ENCODE measurements around the gene PXMP2. TPM values are rescaled to one million over a fixed set of nuclear protein-coding genes. Genes with fewer than 3 reads are reported as not detected.

The PXMP2 gene
- total RNA-seq, 3 donors from 2014 or later, result 29.0 to 50.9 (median 31.8) TPM

DNA sequence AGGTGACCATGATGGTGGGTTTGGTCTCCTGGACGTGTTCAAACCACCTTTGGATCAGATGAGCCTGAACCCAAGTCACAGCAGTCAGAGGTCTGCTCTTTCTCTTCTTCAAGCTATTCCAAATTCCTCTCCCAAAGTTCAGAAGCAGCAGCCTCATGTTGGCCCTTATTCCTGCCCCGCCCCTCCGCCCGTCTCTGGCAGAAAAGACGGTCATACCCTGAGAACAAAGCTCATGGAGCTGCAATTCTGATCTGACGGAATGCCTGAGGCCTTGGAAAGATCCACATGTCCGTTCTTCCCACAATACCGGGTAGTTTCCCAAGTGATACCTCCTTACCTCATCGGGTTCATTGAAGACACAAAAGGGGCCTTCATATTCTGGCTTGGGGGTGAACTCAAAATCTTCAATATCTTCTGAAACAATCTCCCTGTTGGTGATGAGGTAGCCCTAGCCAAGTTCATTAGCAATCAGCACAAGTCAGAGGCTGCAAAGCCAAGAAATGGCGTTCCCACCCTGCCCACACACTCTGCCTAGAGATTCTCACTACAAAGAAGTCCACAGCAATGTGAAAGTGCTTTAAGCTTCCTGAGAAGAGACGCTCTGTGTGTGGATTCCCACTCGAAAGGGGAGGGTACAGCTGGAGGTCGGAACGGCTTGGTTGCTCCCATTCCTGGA lies 11.5 kb upstream of the PXMP2 start:
- TF ChIP-seq POLR2A (IDR thresholded peaks at IDR 0.05) (no peak), POLR2AphosphoS5 (IDR thresholded peaks at IDR 0.05) (no peak)
- TF ChIP-seq, protein P1, sequence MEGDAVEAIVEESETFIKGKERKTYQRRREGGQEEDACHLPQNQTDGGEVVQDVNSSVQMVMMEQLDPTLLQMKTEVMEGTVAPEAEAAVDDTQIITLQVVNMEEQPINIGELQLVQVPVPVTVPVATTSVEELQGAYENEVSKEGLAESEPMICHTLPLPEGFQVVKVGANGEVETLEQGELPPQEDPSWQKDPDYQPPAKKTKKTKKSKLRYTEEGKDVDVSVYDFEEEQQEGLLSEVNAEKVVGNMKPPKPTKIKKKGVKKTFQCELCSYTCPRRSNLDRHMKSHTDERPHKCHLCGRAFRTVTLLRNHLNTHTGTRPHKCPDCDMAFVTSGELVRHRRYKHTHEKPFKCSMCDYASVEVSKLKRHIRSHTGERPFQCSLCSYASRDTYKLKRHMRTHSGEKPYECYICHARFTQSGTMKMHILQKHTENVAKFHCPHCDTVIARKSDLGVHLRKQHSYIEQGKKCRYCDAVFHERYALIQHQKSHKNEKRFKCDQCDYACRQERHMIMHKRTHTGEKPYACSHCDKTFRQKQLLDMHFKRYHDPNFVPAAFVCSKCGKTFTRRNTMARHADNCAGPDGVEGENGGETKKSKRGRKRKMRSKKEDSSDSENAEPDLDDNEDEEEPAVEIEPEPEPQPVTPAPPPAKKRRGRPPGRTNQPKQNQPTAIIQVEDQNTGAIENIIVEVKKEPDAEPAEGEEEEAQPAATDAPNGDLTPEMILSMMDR (IDR thresholded peaks at IDR 0.05), result no peak
- H3K4me1 ChIP-seq, result no peaks in the 10 kb centered on the region
- no peaks in the 10 kb centered on the region for H3K9me3 ChIP-seq
- peak in 1 of 2 donors; percentile 7 for DNase-seq (ENCODE audit: low spot score in 2 of 2)
- peaks cover 12% of the 10 kb centered on the region for H3K36me3 ChIP-seq
- intact Hi-C loops (cut with DNase I; ENCODE audit: low total_unique reads), result no loop called here
- no peak overlapping the region for H3K4me3 ChIP-seq
- H3K27me3 ChIP-seq, result no peaks in the 10 kb centered on the region
- H3K27ac ChIP-seq, result no peak overlapping the region

DNA sequence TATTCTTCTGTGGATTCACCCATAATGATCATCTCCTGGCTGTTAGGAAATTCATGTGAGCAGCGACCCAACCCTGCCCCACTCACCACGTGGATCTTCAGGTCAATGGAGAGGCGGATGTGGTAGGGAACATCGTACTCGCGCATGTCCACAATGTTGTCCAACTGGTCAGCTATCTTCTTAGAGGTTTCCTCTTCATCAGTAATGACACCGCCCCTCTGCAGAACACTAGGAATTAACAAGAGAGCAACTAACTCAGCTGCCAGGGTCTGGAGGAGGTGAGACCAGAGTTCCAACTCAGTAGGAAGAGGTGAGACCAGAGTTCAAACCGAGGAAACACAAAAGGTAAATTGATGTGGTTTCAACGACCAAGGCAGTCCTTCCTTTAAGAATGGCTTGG lies 9.9 kb upstream of the PXMP2 start:
- intact Hi-C loops (cut with DNase I; ENCODE audit: low total_unique reads), result no loop called here
- Histone ChIP-seq H3K4me1 (no peaks in the 10 kb centered on the region), H3K27me3 (no peaks in the 10 kb centered on the region), H3K4me3 (no peak overlapping the region), H3K9me3 (no peaks in the 10 kb centered on the region), H3K36me3 (peaks cover 9% of the 10 kb centered on the region), H3K27ac (no peak overlapping the region)
- DNase-seq (ENCODE audit: low spot score in 2 of 2), result peak in 1 of 2 donors; percentile 10
- TF ChIP-seq, protein P1 (IDR thresholded peaks at IDR 0.05), result no peak
- TF ChIP-seq POLR2AphosphoS5 (IDR thresholded peaks at IDR 0.05), result no peak
- TF ChIP-seq POLR2A (IDR thresholded peaks at IDR 0.05), result no peak

DNA sequence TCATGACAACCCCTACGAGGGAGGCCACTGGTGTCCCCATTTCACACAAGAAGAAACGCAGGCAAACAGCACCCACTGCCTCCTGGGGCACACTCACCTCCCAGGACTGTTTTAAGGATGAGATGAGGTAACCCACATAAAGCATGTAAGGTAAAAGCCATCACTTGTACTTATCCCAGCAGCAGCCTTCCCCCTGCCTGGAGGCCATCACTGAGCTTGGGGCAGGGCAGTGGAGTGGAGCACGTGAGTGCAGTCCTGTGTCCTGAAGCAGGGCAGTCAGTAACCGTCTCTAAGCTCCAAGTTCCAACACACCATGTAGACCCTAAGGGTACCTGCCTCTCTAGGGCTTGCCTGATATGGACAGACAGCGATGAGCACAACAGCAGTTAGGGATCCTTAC lies 2.0 kb upstream of the PXMP2 start:
- intact Hi-C loops (cut with DNase I; ENCODE audit: low total_unique reads), result no loop called here
- TF ChIP-seq, protein P1 (IDR thresholded peaks at IDR 0.05), result no peak
- TF ChIP-seq POLR2A (IDR thresholded peaks at IDR 0.05) (no peak), POLR2AphosphoS5 (IDR thresholded peaks at IDR 0.05) (no peak)

DNA sequence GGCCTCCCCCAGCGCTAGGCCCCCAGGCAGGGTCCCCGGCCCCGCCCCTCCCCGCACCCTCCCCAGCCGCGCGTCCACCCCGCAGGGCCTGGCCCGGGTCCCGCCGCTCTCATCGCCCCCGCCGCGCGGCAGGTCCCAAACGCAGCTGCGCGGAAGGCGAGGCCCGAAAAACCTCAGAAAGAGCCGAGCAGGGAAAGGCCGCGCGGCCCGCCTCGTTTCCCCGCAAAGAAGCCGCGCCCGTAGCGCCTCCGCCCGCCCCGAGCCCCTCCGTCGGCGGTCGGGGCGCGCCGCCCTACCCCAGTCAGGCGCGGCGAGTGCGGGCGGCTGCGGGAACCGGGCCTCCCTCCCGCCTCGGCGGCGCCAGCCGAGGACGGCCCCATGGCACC lies 569 bp upstream of the PXMP2 start:
- TF ChIP-seq, protein P1 (IDR thresholded peaks at IDR 0.05), result no peak
- TF ChIP-seq POLR2A (IDR thresholded peaks at IDR 0.05), result no peak
- TF ChIP-seq POLR2AphosphoS5 (IDR thresholded peaks at IDR 0.05), result no peak
- Histone ChIP-seq H3K36me3 (no peaks in the 10 kb centered on the region), H3K27ac (peak overlapping the region; percentile 68 to 84), H3K27me3 (no peaks in the 10 kb centered on the region), H3K4me1 (peaks cover 0 to 7% of the 10 kb centered on the region in 2 donors), H3K4me3 (peak overlapping the region; percentile 58 to 99 (median 85)), H3K9me3 (no peaks in the 10 kb centered on the region)
- intact Hi-C loops (cut with DNase I; ENCODE audit: low total_unique reads), result no loop called here
- no peak for DNase-seq (ENCODE audit: low spot score in 2 of 2)

More for the DNA sequence above, 2.0 kb upstream of the PXMP2 start:
- Histone ChIP-seq H3K36me3 (no peaks in the 10 kb centered on the region), H3K4me1 (peaks cover 0 to 7% of the 10 kb centered on the region in 2 donors), H3K4me3 (no peak overlapping the region), H3K27me3 (no peaks in the 10 kb centered on the region), H3K9me3 (no peaks in the 10 kb centered on the region), H3K27ac (no peak overlapping the region)
- DNase-seq (ENCODE audit: low spot score in 2 of 2), result no peak

DNA sequence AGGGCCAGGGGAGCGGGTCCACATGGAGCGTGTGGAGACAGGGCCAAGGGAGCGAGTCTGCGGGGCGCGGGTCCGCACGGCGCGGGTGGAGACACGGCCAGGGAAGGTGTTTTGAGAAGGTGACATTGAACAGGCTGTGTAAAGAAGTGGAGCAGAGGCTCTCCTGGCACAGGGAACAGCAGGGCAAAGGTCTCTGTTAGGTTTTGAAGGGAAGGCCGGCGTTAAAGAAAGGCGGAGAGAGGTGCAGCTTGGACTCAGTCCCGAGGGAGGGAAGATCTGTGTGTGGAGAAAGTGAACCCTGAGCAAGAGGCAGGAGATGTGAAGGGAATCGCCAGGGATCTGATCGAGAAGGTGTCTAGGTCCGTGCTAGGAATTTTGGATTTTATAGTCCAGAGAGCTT lies 1.8 kb downstream of the PXMP2 start:
- H3K27me3 ChIP-seq, result no peaks in the 10 kb centered on the region
- no peak for DNase-seq (ENCODE audit: low spot score in 2 of 2)
- no peaks in the 10 kb centered on the region for H3K36me3 ChIP-seq
- no peaks in the 10 kb centered on the region for H3K9me3 ChIP-seq
- H3K4me1 ChIP-seq, result peaks cover 0 to 7% of the 10 kb centered on the region in 2 donors
- no peak overlapping the region for H3K27ac ChIP-seq
- TF ChIP-seq, protein P1 (IDR thresholded peaks at IDR 0.05), result no peak
- TF ChIP-seq POLR2A (IDR thresholded peaks at IDR 0.05) (no peak), POLR2AphosphoS5 (IDR thresholded peaks at IDR 0.05) (no peak)
- intact Hi-C loops (cut with DNase I; ENCODE audit: low total_unique reads), result no loop called here
- peak overlapping the region in 1 of 3 donors; percentile 11 for H3K4me3 ChIP-seq

All from breast epithelium (tissue), 4 donors.